ENCODE data around the gene ACVR2A. TPM values are rescaled to one million over a fixed set of nuclear protein-coding genes. Genes with fewer than 3 reads are reported as not detected.

Gene ACVR2A
- total RNA-seq, 1 donor from 2014 or later: 10.0 TPM

- H3K4me3 ChIP-seq (ENCODE audit: low read depth, low read length): no peak overlapping the region
- TF ChIP-seq, protein P1, sequence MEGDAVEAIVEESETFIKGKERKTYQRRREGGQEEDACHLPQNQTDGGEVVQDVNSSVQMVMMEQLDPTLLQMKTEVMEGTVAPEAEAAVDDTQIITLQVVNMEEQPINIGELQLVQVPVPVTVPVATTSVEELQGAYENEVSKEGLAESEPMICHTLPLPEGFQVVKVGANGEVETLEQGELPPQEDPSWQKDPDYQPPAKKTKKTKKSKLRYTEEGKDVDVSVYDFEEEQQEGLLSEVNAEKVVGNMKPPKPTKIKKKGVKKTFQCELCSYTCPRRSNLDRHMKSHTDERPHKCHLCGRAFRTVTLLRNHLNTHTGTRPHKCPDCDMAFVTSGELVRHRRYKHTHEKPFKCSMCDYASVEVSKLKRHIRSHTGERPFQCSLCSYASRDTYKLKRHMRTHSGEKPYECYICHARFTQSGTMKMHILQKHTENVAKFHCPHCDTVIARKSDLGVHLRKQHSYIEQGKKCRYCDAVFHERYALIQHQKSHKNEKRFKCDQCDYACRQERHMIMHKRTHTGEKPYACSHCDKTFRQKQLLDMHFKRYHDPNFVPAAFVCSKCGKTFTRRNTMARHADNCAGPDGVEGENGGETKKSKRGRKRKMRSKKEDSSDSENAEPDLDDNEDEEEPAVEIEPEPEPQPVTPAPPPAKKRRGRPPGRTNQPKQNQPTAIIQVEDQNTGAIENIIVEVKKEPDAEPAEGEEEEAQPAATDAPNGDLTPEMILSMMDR (IDR thresholded peaks at IDR 0.05; ENCODE audit: insufficient read depth, low read length, severe bottlenecking): no peak
- FAIRE-seq (no peak), DNase-seq (ENCODE audit: low read depth) (peak; percentile 82)
- H3K36me3 ChIP-seq (ENCODE audit: control insufficient read depth, insufficient read depth, low read length): peaks cover 1% of the 10 kb centered on the region
- H3K27me3 ChIP-seq (ENCODE audit: control insufficient read depth, insufficient read depth, low read length): no peaks in the 10 kb centered on the region
Observed at GRCh38 chr2:147904051-147904450, 59.2 kb downstream of the ACVR2A start.

DNA sequence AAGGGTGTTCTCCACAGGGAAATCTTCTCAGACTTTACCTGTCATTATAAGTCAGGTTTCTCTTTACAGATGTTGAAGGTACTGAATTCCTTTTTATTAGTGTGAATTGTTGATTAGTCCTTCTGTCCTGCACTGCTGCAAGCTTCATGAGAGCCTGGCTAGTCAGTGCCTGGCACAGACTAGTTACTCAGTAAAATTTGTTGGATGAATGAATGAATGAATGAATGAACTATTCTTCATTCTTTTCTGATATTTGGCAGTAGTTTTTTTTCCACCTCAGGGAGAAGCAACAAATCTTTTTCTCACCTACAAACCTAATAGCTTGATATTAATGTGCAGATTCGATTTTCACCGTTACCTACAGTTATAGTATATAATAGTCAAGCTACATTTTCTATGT is 64.3 kb downstream of the ACVR2A start:
- Histone ChIP-seq H3K4me3 (ENCODE audit: low read depth, low read length) (no peak overlapping the region), H3K27me3 (ENCODE audit: control insufficient read depth, insufficient read depth, low read length) (no peaks in the 10 kb centered on the region), H3K36me3 (ENCODE audit: control insufficient read depth, insufficient read depth, low read length) (no peaks in the 10 kb centered on the region)
- no peak for FAIRE-seq
- TF ChIP-seq, protein P1 (IDR thresholded peaks at IDR 0.05; ENCODE audit: insufficient read depth, low read length, severe bottlenecking): no peak
- DNase-seq (ENCODE audit: low read depth): no peak

- Histone ChIP-seq H3K27me3 (ENCODE audit: control insufficient read depth, insufficient read depth, low read length) (no peaks in the 10 kb centered on the region), H3K4me3 (ENCODE audit: low read depth, low read length) (no peak overlapping the region), H3K36me3 (ENCODE audit: control insufficient read depth, insufficient read depth, low read length) (no peaks in the 10 kb centered on the region)
- DNase-seq (ENCODE audit: low read depth) (peak; percentile 56), FAIRE-seq (no peak)
- TF ChIP-seq, protein P1 (IDR thresholded peaks at IDR 0.05; ENCODE audit: insufficient read depth, low read length, severe bottlenecking): peak; percentile 47
Observed at GRCh38 chr2:147910990-147911473, 66.2 kb downstream of the ACVR2A start.

DNA sequence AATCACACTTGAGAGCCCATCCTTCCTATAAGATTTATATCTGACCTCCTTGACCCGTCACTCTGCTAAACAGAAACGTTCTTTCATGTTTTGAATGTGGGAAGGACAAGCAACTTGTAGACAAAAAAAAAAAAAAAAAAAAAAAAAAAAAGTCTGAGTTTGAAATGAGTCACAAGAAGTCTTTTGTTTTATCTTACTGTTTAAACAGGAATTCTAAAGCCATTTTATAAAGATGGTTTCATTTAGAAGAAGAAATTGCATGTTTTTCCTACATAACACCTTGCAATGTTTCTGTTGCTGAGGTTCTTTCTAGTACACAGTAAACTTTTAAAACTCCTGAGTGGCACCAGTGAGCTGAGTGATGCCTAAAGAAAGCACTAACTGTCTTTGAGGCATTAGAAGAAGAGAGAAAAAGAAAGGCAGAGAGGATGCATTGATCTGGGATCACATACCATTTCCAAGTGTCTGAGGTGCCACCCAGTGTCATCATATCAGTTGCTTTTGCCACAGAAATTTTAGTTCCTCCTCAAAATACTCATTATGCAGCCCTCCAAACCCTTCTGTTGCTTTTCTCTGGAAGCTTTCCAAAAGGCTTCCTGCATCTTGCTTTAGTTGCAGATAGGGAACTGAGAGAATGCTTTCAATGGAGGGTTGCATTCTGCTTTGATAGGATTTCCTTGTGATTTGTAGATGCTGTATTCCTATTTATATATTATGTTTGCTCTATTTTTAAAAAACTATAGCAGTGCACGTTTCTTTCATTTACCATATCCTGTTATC is 69.1 kb downstream of the ACVR2A start:
- Histone ChIP-seq H3K36me3 (ENCODE audit: control insufficient read depth, insufficient read depth, low read length) (no peaks in the 10 kb centered on the region), H3K27me3 (ENCODE audit: control insufficient read depth, insufficient read depth, low read length) (no peaks in the 10 kb centered on the region), H3K4me3 (ENCODE audit: low read depth, low read length) (no peak overlapping the region)
- TF ChIP-seq, protein P1 (IDR thresholded peaks at IDR 0.05; ENCODE audit: insufficient read depth, low read length, severe bottlenecking): no peak
- no peak for FAIRE-seq
- DNase-seq (ENCODE audit: low read depth): peak; percentile 44

GRCh38 chr2:147916067-147916466 is 71.2 kb downstream of the ACVR2A start:
- DNase-seq (ENCODE audit: low read depth): no peak
- H3K4me3 ChIP-seq (ENCODE audit: low read depth, low read length): no peak overlapping the region
- TF ChIP-seq, protein P1 (IDR thresholded peaks at IDR 0.05; ENCODE audit: insufficient read depth, low read length, severe bottlenecking): no peak
- no peaks in the 10 kb centered on the region for H3K27me3 ChIP-seq (ENCODE audit: control insufficient read depth, insufficient read depth, low read length)
- no peak for FAIRE-seq
- H3K36me3 ChIP-seq (ENCODE audit: control insufficient read depth, insufficient read depth, low read length): no peaks in the 10 kb centered on the region

Measured in bronchial epithelial cell (primary cell).